HepG2 (cell line): ENCODE data around the gene CNBD2. TPM values are rescaled to one million over a fixed set of nuclear protein-coding genes. Genes with fewer than 3 reads are reported as not detected.
A peak's percentile ranks its signal among the peaks of the same experiment; 100 is the strongest.

Experiments used
- CREB3 ChIP-seq: sonication (generic); formaldehyde crosslinking; IDR thresholded peaks from 2 replicates; pipeline ENCODE4 v1.5.0; 2020; ENCODE audit warnings: missing genetic modification reagents
- CTCF ChIP-seq: sonication (generic); formaldehyde crosslinking; IDR thresholded peaks from 2 replicates; pipeline ENCODE4 v1.5.0; 2020; ENCODE audit warnings: mild to moderate bottlenecking, missing genetic modification reagents, moderate library complexity
- HDAC1 ChIP-seq: sonication (generic); formaldehyde crosslinking; IDR thresholded peaks from 2 replicates; pipeline ENCODE4 v1.5.1; 2020; ENCODE audit warnings: mild to moderate bottlenecking, missing genetic modification reagents
- HMGA1 ChIP-seq: sonication (generic); formaldehyde crosslinking; conservative IDR thresholded peaks from 2 replicates; pipeline ENCODE4 v1.4.0; 2020; ENCODE audit warnings: missing genetic modification reagents
- RBFOX2 ChIP-seq: fragments of 200-400 bp; formaldehyde crosslinking; IDR thresholded peaks from 2 replicates; pipeline ENCODE4 v1.6.1; 2017; ENCODE audit warnings: low read depth, mild to moderate bottlenecking, low read length
- SAP130 ChIP-seq: IDR thresholded peaks from 2 replicates; pipeline ENCODE4 v1.6.1; 2016; ENCODE audit warnings: low read depth
- SOX5 ChIP-seq: IDR thresholded peaks from 2 replicates; pipeline ENCODE4 v1.6.1; 2016; ENCODE audit warnings: borderline replicate concordance
- TEF ChIP-seq: sonication (generic); formaldehyde crosslinking; IDR thresholded peaks from 2 replicates; pipeline ENCODE4 v1.5.0; 2020; ENCODE audit warnings: missing genetic modification reagents
- THYN1 ChIP-seq: sonication (generic); formaldehyde crosslinking; IDR thresholded peaks from 2 replicates; pipeline ENCODE4 v1.8.1; 2023; ENCODE audit warnings: low read depth, mild to moderate bottlenecking, moderate library complexity, missing genetic modification reagents, borderline replicate concordance
- U2AF1 ChIP-seq: fragments of 200-400 bp; formaldehyde crosslinking; optimal IDR thresholded peaks from 2 replicates; pipeline ENCODE3; 2017; ENCODE audit warnings: mild to moderate bottlenecking, low read depth, low read length
- WIZ ChIP-seq: sonication (generic); formaldehyde crosslinking; IDR thresholded peaks from 2 replicates; pipeline ENCODE4 v1.5.1; 2020; ENCODE audit warnings: mild to moderate bottlenecking, missing genetic modification reagents
- ZNF160 ChIP-seq: sonication (generic); formaldehyde crosslinking; IDR thresholded peaks from 2 replicates; pipeline ENCODE4 v1.8.0; 2022; ENCODE audit warnings: mild to moderate bottlenecking, inconsistent platforms, missing genetic modification reagents
- ZNF549 ChIP-seq: sonication (generic); formaldehyde crosslinking; IDR thresholded peaks from 2 replicates; pipeline ENCODE4 v1.5.0; 2020; ENCODE audit warnings: missing genetic modification reagents
- polyA plus RNA-seq, 8 experiments: library from polyadenylated mRNA; depleted of rRNA in 3 of 8; stranded (reverse) in 7 of 8; unstranded in 1 of 8; fragments of >200 nt; fragmentation: Illumina TruSeq in 4 of 8; extraction: Trizol in 4 of 8; gene quantifications; 2 replicates each; pipeline versions ENCODE4 v1.2.1 to v1.2.3, GENCODE V29; 2011 to 2016; ENCODE audit warnings: low read depth in 4 of 8, missing spikeins in 1 of 8, mixed read lengths in 1 of 8; ENCODE audit not compliant: insufficient read depth in 1 of 8
- total RNA-seq, 5 experiments: library from RNA; depleted of rRNA; stranded (reverse); fragments of >200 nt; fragmentation: Illumina TruSeq; extraction: Trizol; gene quantifications; 2 replicates each; pipeline ENCODE4 v1.2.3, GENCODE V29; 2016; ENCODE audit warnings: low read depth in 1 of 5
- TF ChIP-seq, protein P1 (sequence below): sonication (generic); formaldehyde crosslinking; IDR thresholded peaks from 2 replicates; pipeline ENCODE4 v1.4.0; 2020; ENCODE audit warnings: low read depth, missing genetic modification reagents
- TF ChIP-seq, protein P2 (sequence below): sonication (generic); formaldehyde crosslinking; IDR thresholded peaks from 2 replicates; pipeline ENCODE4 v1.4.0; 2020; ENCODE audit warnings: low read depth, mild to moderate bottlenecking, missing genetic modification reagents
- TF ChIP-seq, protein P3 (sequence below): sonication (generic); formaldehyde crosslinking; IDR thresholded peaks from 2 replicates; pipeline ENCODE4 v1.8.0; 2022; ENCODE audit warnings: mild to moderate bottlenecking, missing genetic modification reagents, moderate library complexity
- TF ChIP-seq, protein P4 (sequence below): sonication (generic); formaldehyde crosslinking; IDR thresholded peaks from 2 replicates; pipeline ENCODE4 v1.8.0; 2022; ENCODE audit warnings: mild to moderate bottlenecking, missing genetic modification reagents, borderline replicate concordance

The CNBD2 gene
- total and polyA plus RNA-seq, 2 of the 13 experiments (the other 11 are each of a cell fraction or from before 2014, with no cell fraction given) = 12.4 to 22.8 TPM

- TF ChIP-seq, protein P1, sequence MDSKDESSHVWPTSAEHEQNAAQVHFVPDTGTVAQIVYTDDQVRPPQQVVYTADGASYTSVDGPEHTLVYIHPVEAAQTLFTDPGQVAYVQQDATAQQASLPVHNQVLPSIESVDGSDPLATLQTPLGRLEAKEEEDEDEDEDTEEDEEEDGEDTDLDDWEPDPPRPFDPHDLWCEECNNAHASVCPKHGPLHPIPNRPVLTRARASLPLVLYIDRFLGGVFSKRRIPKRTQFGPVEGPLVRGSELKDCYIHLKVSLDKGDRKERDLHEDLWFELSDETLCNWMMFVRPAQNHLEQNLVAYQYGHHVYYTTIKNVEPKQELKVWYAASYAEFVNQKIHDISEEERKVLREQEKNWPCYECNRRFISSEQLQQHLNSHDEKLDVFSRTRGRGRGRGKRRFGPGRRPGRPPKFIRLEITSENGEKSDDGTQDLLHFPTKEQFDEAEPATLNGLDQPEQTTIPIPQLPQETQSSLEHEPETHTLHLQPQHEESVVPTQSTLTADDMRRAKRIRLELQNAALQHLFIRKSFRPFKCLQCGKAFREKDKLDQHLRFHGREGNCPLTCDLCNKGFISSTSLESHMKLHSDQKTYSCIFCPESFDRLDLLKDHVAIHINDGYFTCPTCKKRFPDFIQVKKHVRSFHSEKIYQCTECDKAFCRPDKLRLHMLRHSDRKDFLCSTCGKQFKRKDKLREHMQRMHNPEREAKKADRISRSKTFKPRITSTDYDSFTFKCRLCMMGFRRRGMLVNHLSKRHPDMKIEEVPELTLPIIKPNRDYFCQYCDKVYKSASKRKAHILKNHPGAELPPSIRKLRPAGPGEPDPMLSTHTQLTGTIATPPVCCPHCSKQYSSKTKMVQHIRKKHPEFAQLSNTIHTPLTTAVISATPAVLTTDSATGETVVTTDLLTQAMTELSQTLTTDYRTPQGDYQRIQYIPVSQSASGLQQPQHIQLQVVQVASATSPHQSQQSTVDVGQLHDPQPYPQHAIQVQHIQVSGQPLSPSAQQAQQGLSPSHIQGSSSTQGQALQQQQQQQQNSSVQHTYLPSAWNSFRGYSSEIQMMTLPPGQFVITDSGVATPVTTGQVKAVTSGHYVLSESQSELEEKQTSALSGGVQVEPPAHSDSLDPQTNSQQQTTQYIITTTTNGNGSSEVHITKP = peak; percentile 88; the same call in 1 of the 2 replicates
- TF ChIP-seq, protein P2, sequence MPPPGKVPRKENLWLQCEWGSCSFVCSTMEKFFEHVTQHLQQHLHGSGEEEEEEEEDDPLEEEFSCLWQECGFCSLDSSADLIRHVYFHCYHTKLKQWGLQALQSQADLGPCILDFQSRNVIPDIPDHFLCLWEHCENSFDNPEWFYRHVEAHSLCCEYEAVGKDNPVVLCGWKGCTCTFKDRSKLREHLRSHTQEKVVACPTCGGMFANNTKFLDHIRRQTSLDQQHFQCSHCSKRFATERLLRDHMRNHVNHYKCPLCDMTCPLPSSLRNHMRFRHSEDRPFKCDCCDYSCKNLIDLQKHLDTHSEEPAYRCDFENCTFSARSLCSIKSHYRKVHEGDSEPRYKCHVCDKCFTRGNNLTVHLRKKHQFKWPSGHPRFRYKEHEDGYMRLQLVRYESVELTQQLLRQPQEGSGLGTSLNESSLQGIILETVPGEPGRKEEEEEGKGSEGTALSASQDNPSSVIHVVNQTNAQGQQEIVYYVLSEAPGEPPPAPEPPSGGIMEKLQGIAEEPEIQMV (CRISPR knock-in tag) = peak; percentile 98
- TF ChIP-seq THYN1 (CRISPR knock-in tag) (peak; percentile 98; the same call in 1 of the 2 replicates), WIZ (CRISPR knock-in tag) (peak; percentile 98), ZNF160 (CRISPR knock-in tag) (peak; percentile 98), HMGA1 (CRISPR knock-in tag) (no peak), HDAC1 (CRISPR knock-in tag) (peak; percentile 93), U2AF1 (peak; percentile 97), ZNF549 (CRISPR knock-in tag) (no peak), TEF (peak; percentile 81), RBFOX2 (peak; percentile 99), CREB3 (CRISPR knock-in tag) (no peak), CTCF (CRISPR knock-in tag) (peak; percentile 100), SAP130 (peak; percentile 96), SOX5 (CRISPR knock-in tag) (peak; percentile 78)
- TF ChIP-seq, protein P3, sequence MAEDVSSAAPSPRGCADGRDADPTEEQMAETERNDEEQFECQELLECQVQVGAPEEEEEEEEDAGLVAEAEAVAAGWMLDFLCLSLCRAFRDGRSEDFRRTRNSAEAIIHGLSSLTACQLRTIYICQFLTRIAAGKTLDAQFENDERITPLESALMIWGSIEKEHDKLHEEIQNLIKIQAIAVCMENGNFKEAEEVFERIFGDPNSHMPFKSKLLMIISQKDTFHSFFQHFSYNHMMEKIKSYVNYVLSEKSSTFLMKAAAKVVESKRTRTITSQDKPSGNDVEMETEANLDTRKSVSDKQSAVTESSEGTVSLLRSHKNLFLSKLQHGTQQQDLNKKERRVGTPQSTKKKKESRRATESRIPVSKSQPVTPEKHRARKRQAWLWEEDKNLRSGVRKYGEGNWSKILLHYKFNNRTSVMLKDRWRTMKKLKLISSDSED (CRISPR knock-in tag) = 0 out of 2 replicates have a peak, but pooled peaks have one; percentile 6
- TF ChIP-seq, protein P4, sequence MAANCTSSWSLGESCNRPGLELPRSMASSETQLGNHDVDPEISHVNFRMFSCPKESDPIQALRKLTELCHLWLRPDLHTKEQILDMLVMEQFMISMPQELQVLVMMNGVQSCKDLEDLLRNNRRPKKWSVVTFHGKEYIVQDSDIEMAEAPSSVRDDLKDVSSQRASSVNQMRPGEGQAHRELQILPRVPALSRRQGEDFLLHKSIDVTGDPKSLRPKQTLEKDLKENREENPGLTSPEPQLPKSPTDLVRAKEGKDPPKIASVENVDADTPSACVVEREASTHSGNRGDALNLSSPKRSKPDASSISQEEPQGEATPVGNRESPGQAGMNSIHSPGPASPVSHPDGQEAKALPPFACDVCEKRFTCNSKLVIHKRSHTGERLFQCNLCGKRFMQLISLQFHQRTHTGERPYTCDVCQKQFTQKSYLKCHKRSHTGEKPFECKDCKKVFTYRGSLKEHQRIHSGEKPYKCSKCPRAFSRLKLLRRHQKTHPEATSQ (CRISPR knock-in tag) = peak; percentile 97; the same call in 1 of the 2 replicates
These were observed 14.0 kb upstream of the CNBD2 start, which contains the start of gene SCAND1 (continued) for GRCh38 chr20:35954200-35954906.
